Stimulated activated CD4-positive, alpha-beta T cell treated with anti-CD3 and anti-CD28 coated beads, Interleukin-1b, Interleukin-23, amount 100 ng/mL, for 24 hours (primary cell): ENCODE data around the gene PBOV1.

Experiments
- DNase-seq, 4 experiments: peaks; one replicate each; pipeline ENCODE4 v3.0.0-alpha.2; 2020; ENCODE audit warnings: low read depth in 4 of 4, low spot score in 1 of 4

Gene PBOV1

GRCh38 chr6:138205437-138206094 is 12.7 kb downstream of the PBOV1 start:
- no peak for DNase-seq

GRCh38 chr6:138204792-138205384 is 13.4 kb downstream of the PBOV1 start:
- no peak for DNase-seq

GRCh38 chr6:138204303-138204702 is 14.0 kb downstream of the PBOV1 start:
- no peak for DNase-seq

DNA sequence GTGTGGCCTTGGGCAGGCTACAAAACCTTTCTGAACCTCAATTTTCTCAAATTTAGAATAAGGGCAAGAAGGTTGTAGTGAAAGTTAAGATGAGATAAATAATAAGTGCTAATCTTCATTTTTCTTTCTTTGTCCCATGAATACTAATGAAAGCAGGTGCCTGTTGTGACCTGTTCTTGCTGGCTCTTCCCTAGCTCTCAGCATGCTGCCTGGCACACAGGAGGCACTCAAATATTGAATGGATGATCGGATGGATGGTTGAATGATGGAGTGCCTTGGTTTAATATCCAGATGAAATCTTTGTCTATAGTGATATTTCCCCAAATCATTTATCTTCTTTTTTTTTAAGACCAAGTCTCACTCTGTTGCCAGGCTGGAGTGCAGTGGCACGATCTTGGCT is 15.0 kb downstream of the PBOV1 start:
- no peak for DNase-seq

GRCh38 chr6:138201836-138202235 is 16.5 kb downstream of the PBOV1 start:
- DNase-seq, result no peak

DNA sequence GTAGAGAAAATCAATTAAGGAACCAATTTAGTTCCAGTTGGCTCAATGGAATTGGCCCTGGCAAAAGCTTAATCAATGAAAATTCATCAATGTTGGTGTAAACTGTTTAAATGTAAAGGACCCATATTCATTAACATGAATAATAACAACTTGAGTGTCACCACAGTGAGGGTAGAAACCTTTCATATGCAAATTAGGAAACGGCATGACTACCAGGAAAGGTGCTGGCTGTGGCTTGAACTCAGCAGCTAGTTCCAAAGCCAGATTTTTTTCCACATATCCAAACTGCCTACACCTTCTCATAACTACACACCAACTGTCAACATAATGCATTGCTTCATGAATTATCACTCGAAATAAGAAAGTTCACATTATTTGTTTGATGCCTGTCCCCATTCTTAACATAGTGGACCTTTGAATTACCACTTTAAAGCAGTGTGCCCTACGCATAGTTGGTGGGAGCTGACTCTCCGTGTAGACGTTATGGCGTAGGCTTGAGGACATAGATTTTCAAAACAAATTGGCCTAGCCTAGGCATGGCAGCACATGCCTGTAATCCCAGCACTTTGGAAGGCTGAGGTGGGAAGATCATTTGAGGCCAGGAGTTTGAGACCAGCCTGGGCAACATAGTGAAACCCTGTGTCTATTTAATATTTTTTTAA is 19.7 kb downstream of the PBOV1 start:
- no peak for DNase-seq

DNA sequence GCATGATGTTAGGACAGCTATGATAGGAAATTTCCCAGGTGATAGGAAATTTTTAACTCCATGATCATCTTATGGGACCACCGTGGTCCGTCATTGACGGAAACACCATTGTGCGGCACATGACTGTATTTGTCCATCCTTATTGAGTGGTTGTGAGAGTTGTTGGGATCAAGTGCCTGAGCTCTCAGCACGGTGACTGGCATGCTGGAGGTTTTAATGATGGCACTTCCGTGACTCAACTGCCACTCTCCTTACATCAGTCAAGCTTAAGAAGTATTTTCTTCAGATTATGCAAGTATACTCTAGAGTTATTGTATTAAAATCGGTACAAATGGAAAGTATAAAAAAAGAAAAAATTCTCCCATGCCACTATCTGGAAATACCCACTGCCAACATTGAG is 20.7 kb downstream of the PBOV1 start:
- no peak for DNase-seq

- no peak for DNase-seq
These were observed 22.1 kb downstream of the PBOV1 start for GRCh38 chr6:138196122-138196738.

GRCh38 chr6:138194287-138194686 is 24.0 kb downstream of the PBOV1 start:
- no peak for DNase-seq

- DNase-seq, result no peak
These were observed 29.9 kb downstream of the PBOV1 start for GRCh38 chr6:138188278-138188941.

DNA sequence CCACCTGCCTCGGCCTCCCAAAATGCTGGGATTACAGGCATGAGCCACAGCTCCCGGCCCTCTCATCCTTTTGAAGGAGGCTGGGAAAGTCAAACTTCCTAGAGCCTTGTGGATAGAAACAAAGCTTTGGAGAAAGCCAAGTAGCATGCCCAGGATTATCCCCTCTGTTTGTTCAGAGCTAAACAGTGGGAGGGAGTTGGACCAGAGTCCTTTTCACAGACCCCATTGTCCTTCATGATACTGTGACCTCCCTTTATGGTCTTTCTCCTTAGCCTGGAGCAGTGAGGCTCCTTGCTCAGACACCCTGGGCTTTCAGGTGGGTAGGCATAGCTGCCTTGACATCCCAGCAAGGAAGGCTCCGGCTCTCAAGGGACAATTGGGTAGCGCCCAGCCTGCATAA is 31.1 kb downstream of the PBOV1 start:
- DNase-seq, result no peak

- no peak for DNase-seq
These were observed 34.1 kb downstream of the PBOV1 start for GRCh38 chr6:138184230-138184629.

- no peak for DNase-seq
These were observed 34.5 kb downstream of the PBOV1 start for GRCh38 chr6:138183790-138184134.

- DNase-seq, result no peak
These were observed 35.1 kb downstream of the PBOV1 start for GRCh38 chr6:138182939-138183789.

- no peak for DNase-seq
These were observed 41.5 kb downstream of the PBOV1 start for GRCh38 chr6:138176652-138177232.

- DNase-seq, result no peak
These were observed 42.7 kb downstream of the PBOV1 start for GRCh38 chr6:138175596-138175995.
